A549 (cell line): Measurements from ENCODE around the gene ASB11.

ENCODE experiments used
- CHD4 ChIP-seq: fragments of 200-600 bp; sonication (generic); IDR thresholded peaks from 2 replicates; pipeline ENCODE4 v1.6.1; 2016; ENCODE audit warnings: antibody characterized with exemption, mild to moderate bottlenecking, borderline replicate concordance
- CTCF ChIP-seq: fragments of >200 bp; sonication (Bioruptor Twin); formaldehyde crosslinking; IDR thresholded peaks from 3 replicates; pipeline ENCODE4 v1.5.1; 2016
- EHMT2 ChIP-seq: fragments of 200-600 bp; sonication (generic); IDR thresholded peaks from 2 replicates; pipeline ENCODE4 v1.6.1; 2016; ENCODE audit warnings: antibody characterized with exemption, low read depth, mild to moderate bottlenecking, moderate library complexity
- EP300 ChIP-seq, 2 experiments: fragments of >200 bp; sonication (Bioruptor Twin); formaldehyde crosslinking; IDR thresholded peaks; 2 replicates in 1 of 2; 3 replicates in 1 of 2; pipeline ENCODE4 v1.6.1; 2016 to 2017
- HMGXB4 ChIP-seq: fragments of 250-450 bp; sonication (Bioruptor Pico); IDR thresholded peaks from 2 replicates; pipeline ENCODE4 v1.5.0; 2021; ENCODE audit warnings: mild to moderate bottlenecking, moderate library complexity, borderline replicate concordance
- PHF8 ChIP-seq: fragments of 200-600 bp; sonication (generic); IDR thresholded peaks from 2 replicates; pipeline ENCODE4 v1.6.1; 2016; ENCODE audit warnings: low read depth, mild to moderate bottlenecking, antibody characterized with exemption, moderate library complexity, borderline replicate concordance
- REST ChIP-seq: fragments of 200-600 bp; sonication (generic); IDR thresholded peaks from 2 replicates; pipeline ENCODE4 v1.6.1; 2016; ENCODE audit warnings: antibody characterized with exemption, mild to moderate bottlenecking, moderate library complexity
- RFX5 ChIP-seq: fragments of 450-650 bp; IDR thresholded peaks from 2 replicates; pipeline ENCODE4 v1.7.1; 2014; ENCODE audit warnings: antibody characterized with exemption, mild to moderate bottlenecking, moderate library complexity
- SMC3 ChIP-seq: fragments of >200 bp; sonication (Bioruptor Twin); formaldehyde crosslinking; IDR thresholded peaks from 3 replicates; pipeline ENCODE4 v1.6.1; 2018; ENCODE audit warnings: inconsistent platforms

GRCh38 chrX:15298201-15298600, 17.2 kb downstream of the ASB11 start:
- no peak for TF ChIP-seq CTCF
- TF ChIP-seq REST = no peak
- TF ChIP-seq PHF8 = no peak
- no peak for TF ChIP-seq EHMT2
- no peak for TF ChIP-seq EP300 (IDR thresholded peaks at IDR 0.05)
- no peak for TF ChIP-seq HMGXB4 (CRISPR knock-in tag)
- no peak for TF ChIP-seq RFX5
- TF ChIP-seq CHD4 = no peak
- TF ChIP-seq SMC3 = no peak
